Measurements from ENCODE around the gene TPH1. TPM values are rescaled to one million over a fixed set of nuclear protein-coding genes. Genes with fewer than 3 reads are reported as not detected.
"Not testable (repeated sequence)": the region's sequence is repeated elsewhere in the genome, so short reads cannot be mapped to it uniquely, and the experiment has no call there.

The TPH1 gene
- total and polyA plus RNA-seq, 4 experiments from 2014 or later: 1.0 to 1.3 TPM; not detected in 2

DNA sequence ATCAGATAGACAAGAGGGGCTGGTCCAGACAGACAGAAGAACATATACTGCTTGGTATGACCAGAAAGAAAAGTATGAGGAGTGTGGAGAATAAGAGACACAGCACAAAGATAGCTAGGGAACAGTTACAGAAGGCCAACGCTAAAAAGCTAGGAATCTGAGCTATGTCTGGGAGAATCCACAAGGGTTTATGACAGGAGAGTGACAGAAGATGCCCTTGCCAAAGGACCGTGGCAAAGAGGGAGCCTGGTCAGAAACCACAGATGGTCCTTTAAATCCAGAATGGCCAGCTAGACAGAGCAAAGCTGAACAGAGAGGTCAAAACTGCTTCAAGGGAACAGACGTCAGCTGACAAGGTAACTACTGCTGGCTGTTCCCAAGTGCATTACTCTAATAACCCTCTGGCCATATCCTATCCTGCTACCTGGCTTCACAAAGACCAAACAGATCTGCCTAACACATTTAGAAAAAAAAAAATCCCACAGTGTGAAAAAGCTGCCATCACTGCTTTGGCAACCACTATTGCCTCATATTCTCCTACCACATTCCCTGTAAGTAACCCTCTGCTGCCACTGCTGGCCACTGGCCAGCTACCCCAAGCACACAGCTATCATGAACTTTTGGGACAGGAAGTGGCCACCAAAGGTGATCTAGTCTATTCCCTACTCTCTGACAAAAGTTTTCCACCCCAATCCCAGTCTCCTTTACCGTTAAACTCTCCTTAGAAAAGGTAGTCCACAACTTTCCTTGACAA, 40.5 kb downstream of the TPH1 start:
- H3K4me1 ChIP-seq (ENCODE audit: insufficient read depth, low read length): no peaks in the 10 kb centered on the region
- H3K4me3 ChIP-seq (ENCODE audit: low read length in 2 of 2): no peak overlapping the region
- Mint-ChIP-seq H3K4me1 (peaks cover 0 to 6% (median 4%) of the 10 kb centered on the region in 4 donors), H3K4me3 (no peak overlapping the region), H3K36me3 (peaks cover 45 to 51% of the 10 kb centered on the region in 2 donors), H3K9me3 (no peaks in the 10 kb centered on the region), H3K27ac (peak overlapping the region in 2 of 7 donors; percentile 39 to 44), H3K27me3 (no peaks in the 10 kb centered on the region)
- POLR2A ChIA-PET (ENCODE audit: partially characterized antibody): no interaction called here
- no peaks in the 10 kb centered on the region for H3K27me3 ChIP-seq (ENCODE audit: insufficient read depth, low read length)
- no peak for DNase-seq
- no peak overlapping the region for H3K27ac ChIP-seq (ENCODE audit: low read depth, low read length)
- intact Hi-C loops (cut with micrococcal nuclease): no loop called here
- CTCF ChIA-PET (ENCODE audit: partially characterized antibody): interaction anchor here (0.7 to 1.5 kb wide), 4 partner anchors 14 to 101 kb away, joined by 3 to 8 read pairs (median 3); no protein-coding TSS in a partner anchor
- H3K9me3 ChIP-seq (ENCODE audit: control insufficient read depth in 1 of 2, low read length in 2 of 2): no peaks in the 10 kb centered on the region
- H3K36me3 ChIP-seq (ENCODE audit: insufficient read depth, low read length): peaks cover 28% of the 10 kb centered on the region

DNA sequence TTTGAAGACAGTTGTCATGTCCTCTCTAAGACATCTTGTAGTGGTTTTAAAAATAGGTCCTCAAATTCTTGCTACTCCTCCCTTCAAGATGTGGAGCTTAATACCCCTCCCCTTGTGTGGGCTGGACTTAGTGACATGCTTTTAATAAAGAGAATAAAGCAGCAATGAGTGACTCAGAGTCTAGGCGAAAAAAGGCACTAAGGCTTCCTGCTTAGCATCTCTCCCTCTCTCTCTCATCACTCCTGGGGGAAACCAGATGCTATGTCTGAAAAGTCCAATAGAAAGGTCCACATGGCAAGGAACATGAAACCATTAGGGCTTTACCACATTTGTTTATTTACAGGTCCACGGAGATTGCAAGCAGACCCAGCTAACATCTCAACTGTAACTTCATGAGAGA, 44.9 kb downstream of the TPH1 start:
- H3K36me3 Mint-ChIP-seq: peaks cover 60 to 76% of the 10 kb centered on the region in 2 donors
- H3K27me3 ChIP-seq (ENCODE audit: insufficient read depth, low read length): no peaks in the 10 kb centered on the region
- DNase-seq: no peak
- ChIA-PET CTCF (ENCODE audit: partially characterized antibody) (interaction anchor here (1.0 kb wide), 1 partner anchor 8 kb away, joined by 3 read pairs; no protein-coding TSS in a partner anchor), POLR2A (ENCODE audit: partially characterized antibody) (interaction anchor here (1.1 kb wide), 1 partner anchor 104 kb away, joined by 3 read pairs; the partner anchor contains the start of gene SAAL1)
- intact Hi-C loops (cut with micrococcal nuclease): no loop called here
- H3K4me3 Mint-ChIP-seq: no peak overlapping the region
- H3K27ac Mint-ChIP-seq: peak overlapping the region in 2 of 7 donors; percentile 18 to 28
- H3K4me1 Mint-ChIP-seq: peaks cover 0 to 14% (median 8%) of the 10 kb centered on the region in 4 donors
- no peaks in the 10 kb centered on the region for H3K9me3 Mint-ChIP-seq
- H3K36me3 ChIP-seq (ENCODE audit: insufficient read depth, low read length): peaks cover 29% of the 10 kb centered on the region
- no peak overlapping the region for H3K27ac ChIP-seq (ENCODE audit: low read depth, low read length)
- no peak overlapping the region for H3K4me3 ChIP-seq (ENCODE audit: low read length in 2 of 2)
- H3K4me1 ChIP-seq (ENCODE audit: insufficient read depth, low read length): no peaks in the 10 kb centered on the region
- no peaks in the 10 kb centered on the region for H3K9me3 ChIP-seq (ENCODE audit: control insufficient read depth in 1 of 2, low read length in 2 of 2)
- no peaks in the 10 kb centered on the region for H3K27me3 Mint-ChIP-seq

DNA sequence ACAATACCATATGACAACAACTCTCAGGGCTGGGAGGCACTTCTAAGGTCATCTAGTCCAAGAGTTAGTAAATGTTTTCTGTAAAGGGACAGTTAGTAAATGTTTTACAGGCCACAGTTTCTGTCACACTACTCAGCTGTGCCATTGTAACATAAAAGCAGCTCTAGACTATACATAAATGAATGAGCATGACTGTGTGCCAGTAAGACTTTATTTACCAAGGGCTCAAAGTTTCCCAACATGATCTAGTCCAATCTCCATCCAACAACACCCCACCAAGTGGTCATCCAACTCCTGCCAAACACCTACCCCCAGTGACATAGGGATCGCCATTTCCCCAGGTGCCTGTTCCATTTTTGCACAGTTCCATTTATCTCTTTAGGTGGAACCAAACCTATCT, 45.3 kb downstream of the TPH1 start:
- ChIA-PET POLR2A (ENCODE audit: partially characterized antibody) (interaction anchor here (0.9 to 1.1 kb wide), 2 partner anchors 12 to 104 kb away, joined by 3 read pairs; partner anchors contain the start of genes SAAL1 and SERGEF), CTCF (ENCODE audit: partially characterized antibody) (interaction anchor here (1.0 kb wide), 1 partner anchor 8 kb away, joined by 3 read pairs; no protein-coding TSS in a partner anchor)
- Histone ChIP-seq H3K4me1 (ENCODE audit: insufficient read depth, low read length) (no peaks in the 10 kb centered on the region), H3K27me3 (ENCODE audit: insufficient read depth, low read length) (no peaks in the 10 kb centered on the region), H3K9me3 (ENCODE audit: control insufficient read depth in 1 of 2, low read length in 2 of 2) (no peaks in the 10 kb centered on the region), H3K4me3 (ENCODE audit: low read length in 2 of 2) (no peak overlapping the region), H3K27ac (ENCODE audit: low read depth, low read length) (no peak overlapping the region), H3K36me3 (ENCODE audit: insufficient read depth, low read length) (peaks cover 29% of the 10 kb centered on the region)
- H3K4me1 Mint-ChIP-seq: peaks cover 0 to 14% (median 8%) of the 10 kb centered on the region in 4 donors
- intact Hi-C loops (cut with micrococcal nuclease): no loop called here
- H3K27ac Mint-ChIP-seq: peak overlapping the region in 3 of 7 donors; percentile 18 to 66 (median 28)
- H3K9me3 Mint-ChIP-seq: no peaks in the 10 kb centered on the region
- peaks cover 62 to 76% of the 10 kb centered on the region in 2 donors for H3K36me3 Mint-ChIP-seq
- H3K27me3 Mint-ChIP-seq: no peaks in the 10 kb centered on the region
- H3K4me3 Mint-ChIP-seq: no peak overlapping the region
- no peak for DNase-seq

DNA sequence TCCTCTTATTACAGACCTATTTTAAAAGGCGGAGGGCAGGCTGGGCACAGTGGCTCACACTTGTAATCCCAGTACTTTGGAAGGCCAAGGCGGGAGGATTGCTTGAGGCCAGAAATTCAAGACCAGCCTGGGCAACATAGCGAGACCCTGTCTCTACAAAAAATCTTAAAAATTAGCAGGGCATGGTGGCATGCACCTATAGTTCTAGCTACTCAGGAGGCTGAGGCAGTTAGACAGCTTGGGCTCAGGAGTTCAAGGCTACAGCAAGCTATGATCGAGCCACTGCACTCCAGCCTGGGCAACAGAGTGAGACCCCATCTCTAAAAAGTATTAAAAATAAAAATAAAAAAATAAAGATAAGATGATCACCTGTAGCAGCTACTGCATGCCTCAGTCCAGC, 45.9 kb downstream of the TPH1 start:
- H3K27me3 Mint-ChIP-seq; H3K9me3 Mint-ChIP-seq; H3K4me1 ChIP-seq (ENCODE audit: insufficient read depth, low read length); H3K4me3 Mint-ChIP-seq; H3K27ac ChIP-seq (ENCODE audit: low read depth, low read length); H3K9me3 ChIP-seq (ENCODE audit: control insufficient read depth in 1 of 2, low read length in 2 of 2); H3K4me3 ChIP-seq (ENCODE audit: low read length in 2 of 2); intact Hi-C loops (cut with micrococcal nuclease); DNase-seq; H3K27me3 ChIP-seq (ENCODE audit: insufficient read depth, low read length): not testable (repeated sequence)
- Mint-ChIP-seq H3K4me1 (peaks cover 0 to 14% (median 8%) of the 10 kb centered on the region in 4 donors), H3K27ac (peak overlapping the region in 1 of 7 donors; percentile 48), H3K36me3 (peaks cover 60 to 76% of the 10 kb centered on the region in 2 donors)
- ChIA-PET CTCF (ENCODE audit: partially characterized antibody) (interaction anchor here (1.2 kb wide), 2 partner anchors 9 to 11 kb away, joined by 4 to 5 read pairs; no protein-coding TSS in a partner anchor), POLR2A (ENCODE audit: partially characterized antibody) (interaction anchor here (0.9 to 1.2 kb wide), 2 partner anchors 12 to 14 kb away, joined by 3 read pairs; partner anchors contain the start of gene SERGEF)
- H3K36me3 ChIP-seq (ENCODE audit: insufficient read depth, low read length): peaks cover 35% of the 10 kb centered on the region

Other genes starting within 250 kb of the TPH1 start
- gene SERGEF, start 33.2 kb downstream of the TPH1 start, total RNA-seq: 10 to 100 TPM; 46.2 to 54.1 TPM
- gene SERGEF, start 33.2 kb downstream of the TPH1 start, polyA plus RNA-seq: 10 to 100 TPM; 73.3 to 82.7 TPM
- gene SAAL1, start 59.8 kb upstream of the TPH1 start, total RNA-seq: 10 to 100 TPM; 18.4 to 21.2 TPM
- gene SAAL1, start 59.8 kb upstream of the TPH1 start, polyA plus RNA-seq: 10 to 100 TPM; 12.5 to 17.2 TPM
- not detected for gene MRGPRX3, start 86.3 kb upstream of the TPH1 start, total RNA-seq
- gene MRGPRX3, start 86.3 kb upstream of the TPH1 start, polyA plus RNA-seq: not detected
- not detected for gene MRGPRX4, start 126.6 kb upstream of the TPH1 start, total RNA-seq
- not detected for gene MRGPRX4, start 126.6 kb upstream of the TPH1 start, polyA plus RNA-seq
- gene SAA4, start 190.5 kb upstream of the TPH1 start, total RNA-seq: not detected
- not detected for gene SAA4, start 190.5 kb upstream of the TPH1 start, polyA plus RNA-seq
- gene SAA2, start 202.4 kb upstream of the TPH1 start, total RNA-seq: not detected
- gene SAA2, start 202.4 kb upstream of the TPH1 start, polyA plus RNA-seq: not detected
- not detected for gene SAA1, start 220.0 kb upstream of the TPH1 start, total RNA-seq
- gene SAA1, start 220.0 kb upstream of the TPH1 start, polyA plus RNA-seq: not detected

Measured in CD4-positive, alpha-beta memory T cell (primary cell).